Endothelial cell of umbilical vein (primary cell): ENCODE measurements around the gene RABIF.

Experiments
- EZH2 ChIP-seq: IDR thresholded peaks from 2 replicates; pipeline ENCODE4 v1.6.1; 2012; ENCODE audit warnings: borderline replicate concordance, low read depth, mild to moderate bottlenecking, moderate library complexity, low read length, inconsistent platforms; ENCODE audit not compliant: severe bottlenecking
- POLR2AphosphoS5 ChIP-seq: IDR thresholded peaks from 2 replicates; pipeline ENCODE4 v1.6.1; 2012; ENCODE audit warnings: low read depth, mild to moderate bottlenecking, control low read depth, low read length, moderate library complexity; ENCODE audit not compliant: insufficient read depth

- no peak for TF ChIP-seq POLR2AphosphoS5
- no peak for TF ChIP-seq EZH2
These were observed 54.0 kb downstream of the RABIF start for GRCh38 chr1:202834771-202835547.
